Body of pancreas (tissue), 4 donors: ENCODE results near the gene NSD2. TPM values are rescaled to one million over a fixed set of nuclear protein-coding genes. Genes with fewer than 3 reads are reported as not detected.

ENCODE experiments used
- ATAC-seq: fragments of 150-250 bp; one replicate; pipeline ENCODE4 v1.9.1; 2016
- DNase-seq, 4 donors: peaks; one replicate each; pipeline ENCODE4 v3.0.0-alpha.2; 2019
- H3K27ac ChIP-seq, 4 donors: fragments of 200-600 bp; sonication (generic); 1 replicate in 3 of 4; 2 replicates in 1 of 4; pipeline versions ENCODE4 v1.5.1 to v1.6.1; 2016 to 2019; ENCODE audit warnings: mild to moderate bottlenecking in 1 of 4, mixed read lengths in 1 of 4, moderate library complexity in 1 of 4
- H3K27me3 ChIP-seq, 2 donors: fragments of 200-600 bp; sonication (generic); one replicate each; pipeline ENCODE4 v1.6.0; 2016; ENCODE audit warnings: mild to moderate bottlenecking in 1 of 2
- H3K36me3 ChIP-seq, 2 donors: fragments of 200-600 bp; sonication (generic); replicated peaks in 1 of 2; 2 replicates each; pipeline ENCODE4 v1.5.1; 2016; ENCODE audit warnings: low read depth in 2 of 2; ENCODE audit not compliant: insufficient read depth in 1 of 2
- H3K4me1 ChIP-seq: fragments of 200-600 bp; sonication (generic); one replicate; pipeline ENCODE4 v1.6.0; 2016
- H3K4me3 ChIP-seq, 2 donors: fragments of 200-600 bp; sonication (generic); 1 replicate in 1 of 2; 2 replicates in 1 of 2; pipeline ENCODE4 v1.5.1; 2016 to 2019
- H3K9me3 ChIP-seq, 3 donors: fragments of 200-600 bp; sonication (generic); 1 replicate in 2 of 3; 2 replicates in 1 of 3; pipeline ENCODE4 v1.5.1; 2016
- POLR2A ChIP-seq, 3 donors: fragments of 450-650 bp; IDR thresholded peaks; one replicate each; pipeline ENCODE4 v1.6.1; 2016; ENCODE audit warnings: antibody characterized with exemption in 3 of 3, mild to moderate bottlenecking in 2 of 3
- WGBS, 2 donors: methylation state at CpG; one replicate each; pipeline ENCODE4 v1.1.5; 2017; 5-methylcytosine and 5-hydroxymethylcytosine counted together
- intact Hi-C: fragments of 100-400 bp; cut with DNase I; formaldehyde crosslinking; loops from one replicate; pipeline ENCODE4 v1.15.1; 2023
- total RNA-seq, 2 donors: library from RNA; depleted of rRNA; stranded (reverse); fragments of >200 nt; gene quantifications; one replicate each; pipeline ENCODE4 v1.1.0, GENCODE V29; 2016
- TF ChIP-seq, protein P1 (sequence below), 7 experiments: fragments of 450-650 bp in 4 of 7; fragments of 200-600 bp in 3 of 7; sonication (generic) in 3 of 7; IDR thresholded peaks; one replicate each; pipeline ENCODE4 v1.5.1; 2016 to 2019; ENCODE audit warnings: antibody characterized with exemption in 7 of 7

Gene NSD2
- total RNA-seq, 2 donors from 2014 or later: 38.1 to 40.2 TPM

DNA sequence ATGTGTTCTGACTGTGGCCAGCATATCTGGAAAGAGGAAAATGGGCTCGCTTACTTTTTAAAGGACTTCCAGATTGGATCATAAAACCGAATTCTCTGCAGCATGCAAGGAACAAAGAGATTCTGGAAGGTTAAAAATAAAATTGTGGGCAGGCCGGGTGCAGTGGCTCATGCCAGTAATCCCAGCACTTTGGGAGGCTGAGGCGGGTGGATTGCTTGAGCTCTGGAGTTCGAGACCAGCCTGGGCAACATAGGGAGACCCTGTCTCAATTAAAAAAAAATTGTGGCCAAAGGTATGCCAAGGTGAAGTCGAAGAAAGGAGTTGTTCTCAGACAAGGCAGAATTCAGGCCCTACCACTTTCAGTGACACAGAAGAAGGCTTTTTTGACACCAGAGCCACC, 99.7 kb downstream of the NSD2 start:
- 92 to 93% methylated on average over 6 of the region's 6 CpGs for WGBS, 2 donors
- H3K4me1 ChIP-seq: no peaks in the 10 kb centered on the region
- ATAC-seq: no peak
- no peak for DNase-seq
- peaks cover 0 to under 1% of the 10 kb centered on the region in 2 donors for H3K36me3 ChIP-seq
- H3K27me3 ChIP-seq: no peaks in the 10 kb centered on the region
- intact Hi-C loops: no loop called here
- H3K9me3 ChIP-seq: no peaks in the 10 kb centered on the region
- no peak overlapping the region for H3K4me3 ChIP-seq
- TF ChIP-seq, protein P1, sequence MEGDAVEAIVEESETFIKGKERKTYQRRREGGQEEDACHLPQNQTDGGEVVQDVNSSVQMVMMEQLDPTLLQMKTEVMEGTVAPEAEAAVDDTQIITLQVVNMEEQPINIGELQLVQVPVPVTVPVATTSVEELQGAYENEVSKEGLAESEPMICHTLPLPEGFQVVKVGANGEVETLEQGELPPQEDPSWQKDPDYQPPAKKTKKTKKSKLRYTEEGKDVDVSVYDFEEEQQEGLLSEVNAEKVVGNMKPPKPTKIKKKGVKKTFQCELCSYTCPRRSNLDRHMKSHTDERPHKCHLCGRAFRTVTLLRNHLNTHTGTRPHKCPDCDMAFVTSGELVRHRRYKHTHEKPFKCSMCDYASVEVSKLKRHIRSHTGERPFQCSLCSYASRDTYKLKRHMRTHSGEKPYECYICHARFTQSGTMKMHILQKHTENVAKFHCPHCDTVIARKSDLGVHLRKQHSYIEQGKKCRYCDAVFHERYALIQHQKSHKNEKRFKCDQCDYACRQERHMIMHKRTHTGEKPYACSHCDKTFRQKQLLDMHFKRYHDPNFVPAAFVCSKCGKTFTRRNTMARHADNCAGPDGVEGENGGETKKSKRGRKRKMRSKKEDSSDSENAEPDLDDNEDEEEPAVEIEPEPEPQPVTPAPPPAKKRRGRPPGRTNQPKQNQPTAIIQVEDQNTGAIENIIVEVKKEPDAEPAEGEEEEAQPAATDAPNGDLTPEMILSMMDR (IDR thresholded peaks at IDR 0.05): no peak
- TF ChIP-seq POLR2A (IDR thresholded peaks at IDR 0.05): no peak
- H3K27ac ChIP-seq: no peak overlapping the region

DNA sequence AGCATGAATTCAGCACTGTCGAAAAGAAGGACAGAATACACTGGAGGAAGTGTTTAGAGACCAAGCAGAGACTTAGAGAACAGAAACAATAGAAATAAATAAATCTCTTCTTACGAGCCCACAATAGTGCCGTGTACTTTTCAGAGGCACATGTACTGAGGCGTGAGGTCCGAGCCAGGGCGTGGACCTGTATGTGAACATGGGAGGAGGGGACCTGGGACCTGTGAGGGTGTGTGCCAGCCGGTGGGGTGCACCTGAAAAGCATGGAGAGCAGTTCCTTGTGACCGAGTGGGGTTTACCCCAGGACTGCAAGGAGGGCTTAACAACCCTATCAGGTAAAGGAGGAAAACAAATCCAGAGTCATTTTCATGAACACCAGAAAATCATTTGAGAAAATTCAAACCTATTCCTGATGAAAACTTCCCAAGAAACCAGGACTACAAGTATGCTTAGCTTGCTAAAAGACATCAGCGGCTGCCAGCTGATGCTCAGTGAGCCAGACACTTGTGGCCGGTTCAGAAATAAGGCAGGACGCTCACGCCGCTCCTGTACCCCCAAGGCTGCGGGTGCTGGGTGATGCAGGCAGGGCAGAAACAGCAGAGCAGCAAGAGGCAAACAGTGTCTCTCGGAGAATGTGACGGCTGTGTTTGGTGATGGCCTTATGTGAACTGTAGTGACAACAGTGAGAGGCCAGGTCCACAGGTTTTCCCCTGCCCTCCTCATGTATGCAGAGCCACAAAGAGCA, 100.4 kb downstream of the NSD2 start:
- intact Hi-C loops: no loop called here
- ATAC-seq: peak; percentile 24
- no peak for DNase-seq
- Histone ChIP-seq H3K36me3 (peaks cover 0 to 8% of the 10 kb centered on the region in 2 donors), H3K27ac (no peak overlapping the region), H3K9me3 (no peaks in the 10 kb centered on the region), H3K27me3 (no peaks in the 10 kb centered on the region), H3K4me3 (no peak overlapping the region), H3K4me1 (no peaks in the 10 kb centered on the region)
- no peak for TF ChIP-seq POLR2A (IDR thresholded peaks at IDR 0.05)
- 93 to 94% methylated on average over 16 of the region's 16 CpGs for whole genome bisulfite sequencing, 2 donors

DNA sequence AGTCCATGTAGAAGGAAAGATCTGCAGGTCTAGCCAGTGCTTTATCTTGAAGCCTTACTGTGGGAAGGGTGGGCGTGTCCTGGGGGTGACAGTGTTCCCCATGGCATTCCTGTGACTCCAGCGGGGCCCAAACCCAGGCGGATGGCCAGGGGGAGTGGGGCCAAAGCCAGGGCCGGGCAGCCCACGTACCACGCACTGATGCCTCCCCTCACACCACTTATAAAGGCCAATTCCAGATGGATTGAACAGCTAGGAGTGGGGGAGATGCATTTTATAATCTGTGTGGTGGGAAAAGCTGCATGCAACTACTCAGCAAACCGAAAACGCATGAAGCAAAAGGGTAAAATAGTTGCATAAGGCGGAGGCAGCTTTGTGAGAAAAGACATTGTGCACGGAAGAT, 101.2 kb downstream of the NSD2 start:
- H3K27ac ChIP-seq: no peak overlapping the region
- WGBS, 2 donors: 95% methylated on average over 10 of the region's 10 CpGs
- peaks cover 0 to 10% of the 10 kb centered on the region in 2 donors for H3K36me3 ChIP-seq
- H3K9me3 ChIP-seq: no peaks in the 10 kb centered on the region
- intact Hi-C loops: no loop called here
- ATAC-seq: no peak
- DNase-seq: no peak
- no peaks in the 10 kb centered on the region for H3K27me3 ChIP-seq
- H3K4me1 ChIP-seq: no peaks in the 10 kb centered on the region
- no peak overlapping the region for H3K4me3 ChIP-seq
- TF ChIP-seq POLR2A (IDR thresholded peaks at IDR 0.05): no peak
- TF ChIP-seq, protein P1 (IDR thresholded peaks at IDR 0.05): no peak

DNA sequence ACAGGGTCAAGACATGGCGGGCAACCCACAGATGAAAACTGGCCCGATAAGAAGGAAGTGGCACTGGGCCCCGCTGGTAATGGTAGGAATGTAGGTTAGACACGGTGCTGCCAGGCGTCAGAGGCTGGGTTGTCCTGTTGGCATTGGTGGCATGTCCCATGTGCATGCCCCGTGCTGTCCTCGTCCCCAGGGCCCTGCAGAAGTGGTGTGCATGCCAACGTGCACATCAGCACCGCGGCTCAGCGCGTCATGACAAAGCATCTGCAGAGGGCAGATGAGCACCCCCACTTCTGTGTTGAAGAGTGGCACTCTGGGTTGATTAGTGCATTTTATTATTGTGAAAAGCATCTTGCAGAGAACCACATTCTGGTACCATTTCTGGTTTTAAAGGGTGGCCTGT, 102.0 kb downstream of the NSD2 start:
- TF ChIP-seq, protein P1 (IDR thresholded peaks at IDR 0.05): no peak
- no peak for TF ChIP-seq POLR2A (IDR thresholded peaks at IDR 0.05)
- Histone ChIP-seq H3K4me1 (no peaks in the 10 kb centered on the region), H3K9me3 (no peaks in the 10 kb centered on the region), H3K36me3 (peaks cover 0 to 10% of the 10 kb centered on the region in 2 donors), H3K27me3 (no peaks in the 10 kb centered on the region), H3K4me3 (no peak overlapping the region), H3K27ac (no peak overlapping the region)
- intact Hi-C loops: no loop called here
- WGBS, 2 donors: 89 to 90% methylated on average over 12 of the region's 12 CpGs
- ATAC-seq (no peak), DNase-seq (no peak)

DNA sequence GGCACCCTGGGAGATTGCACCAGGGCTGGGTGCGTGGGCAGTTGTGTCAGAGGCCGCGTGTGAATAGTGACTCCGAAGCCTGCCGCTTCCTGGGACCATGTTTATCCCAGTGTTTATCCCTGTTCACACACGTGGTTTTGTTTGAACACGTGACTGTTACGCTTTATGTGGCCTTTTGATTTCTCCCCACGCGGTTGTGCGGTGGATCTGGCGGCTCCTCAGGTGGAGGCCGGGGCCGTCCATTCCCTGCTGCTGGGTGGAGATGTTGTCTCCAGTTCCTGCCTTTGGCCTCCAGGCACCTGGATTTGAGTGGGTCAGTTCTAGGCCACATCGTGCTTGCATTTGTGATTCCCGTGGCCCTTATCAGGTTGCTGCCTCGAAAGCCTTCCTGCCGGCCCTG, 102.5 kb downstream of the NSD2 start:
- Histone ChIP-seq H3K27ac (no peak overlapping the region), H3K4me1 (no peaks in the 10 kb centered on the region), H3K27me3 (no peaks in the 10 kb centered on the region), H3K4me3 (no peak overlapping the region), H3K36me3 (peaks cover 0 to 10% of the 10 kb centered on the region in 2 donors), H3K9me3 (no peaks in the 10 kb centered on the region)
- TF ChIP-seq, protein P1 (IDR thresholded peaks at IDR 0.05): no peak
- no peak for TF ChIP-seq POLR2A (IDR thresholded peaks at IDR 0.05)
- intact Hi-C loops: no loop called here
- WGBS, 2 donors: 93 to 94% methylated on average over 18 of the region's 18 CpGs
- no peak for ATAC-seq
- DNase-seq: no peak
